Omental fat pad (tissue), 4 donors: ENCODE measurements around the gene CNKSR3. TPM values are rescaled to one million over a fixed set of nuclear protein-coding genes. Genes with fewer than 3 reads are reported as not detected.

Experiments
- ATAC-seq: fragments of 150-250 bp; one replicate; pipeline ENCODE4 v1.9.1; 2016; ENCODE audit warnings: mild to moderate bottlenecking, moderate library complexity; ENCODE audit not compliant: low FRiP score
- DNase-seq: peaks from one replicate; pipeline ENCODE4 v3.0.0-alpha.2; 2019; ENCODE audit warnings: low spot score
- CTCF ChIP-seq, 3 donors: fragments of 450-650 bp; IDR thresholded peaks; one replicate each; pipeline ENCODE4 v1.5.1; 2016 to 2017; ENCODE audit warnings: antibody characterized with exemption in 3 of 3, mild to moderate bottlenecking in 3 of 3, moderate library complexity in 2 of 3
- total RNA-seq, 4 donors: library from RNA; depleted of rRNA; stranded (reverse); fragments of >200 nt; gene quantifications; one replicate each; pipeline ENCODE4 v1.1.0, GENCODE V29; 2016

Gene CNKSR3
- total RNA-seq, 4 donors from 2014 or later = 3.9 to 13.8 (median 5.5) TPM

- ATAC-seq = no peak
- no peak for DNase-seq
- TF ChIP-seq CTCF (IDR thresholded peaks at IDR 0.05) = no peak
Observed at GRCh38 chr6:154435400-154435945, 75.0 kb downstream of the CNKSR3 start.

- ATAC-seq (no peak), DNase-seq (no peak)
- TF ChIP-seq CTCF (IDR thresholded peaks at IDR 0.05) = no peak
Observed at GRCh38 chr6:154434662-154435061, 75.8 kb downstream of the CNKSR3 start.

GRCh38 chr6:154433477-154434241 is 76.8 kb downstream of the CNKSR3 start:
- no peak for DNase-seq
- ATAC-seq = no peak
- TF ChIP-seq CTCF (IDR thresholded peaks at IDR 0.05) = no peak

DNA sequence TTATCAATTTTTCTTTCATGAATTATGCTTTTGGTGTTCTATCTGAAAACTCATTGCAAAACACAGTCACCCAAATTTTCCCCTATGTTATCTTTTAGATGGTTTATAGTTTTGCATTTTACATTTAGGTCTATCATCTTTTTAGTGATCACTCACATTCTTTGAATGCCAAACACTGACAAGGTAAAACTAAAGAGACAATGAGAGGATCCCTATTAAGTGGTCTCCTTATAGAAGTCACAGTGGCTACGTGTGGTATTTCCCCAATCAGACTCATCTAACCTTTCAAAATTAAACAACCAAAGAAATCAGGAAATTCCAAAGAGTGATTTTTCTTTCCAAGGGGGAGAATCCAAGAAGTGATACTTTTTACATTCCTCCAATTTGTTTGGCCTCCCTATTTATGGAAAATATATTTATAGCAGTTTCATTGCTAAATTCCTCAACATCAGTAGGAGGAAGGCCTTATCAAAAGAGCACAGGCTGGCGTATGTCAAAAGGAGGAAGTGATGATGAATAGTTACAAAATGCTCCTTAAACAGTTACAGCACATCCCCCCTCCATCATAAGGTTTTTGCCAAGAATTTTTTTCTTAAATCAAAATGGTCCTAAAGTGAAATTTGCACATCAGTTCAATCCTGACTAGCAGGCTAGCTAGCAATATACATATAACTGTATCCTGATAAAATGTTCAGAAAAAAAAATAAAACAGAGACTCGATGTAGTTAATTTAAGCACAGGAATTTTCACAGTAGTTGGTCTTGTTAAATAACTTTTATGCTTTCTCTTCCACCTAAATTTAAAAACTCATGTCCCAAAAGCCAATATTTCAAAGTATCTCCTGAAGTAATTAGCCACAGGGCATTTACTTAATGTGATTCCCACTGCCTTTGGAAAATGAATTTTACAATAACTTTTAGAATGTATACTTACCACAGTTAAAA is 77.7 kb downstream of the CNKSR3 start:
- DNase-seq = no peak
- ATAC-seq = no peak
- no peak for TF ChIP-seq CTCF (IDR thresholded peaks at IDR 0.05)

DNA sequence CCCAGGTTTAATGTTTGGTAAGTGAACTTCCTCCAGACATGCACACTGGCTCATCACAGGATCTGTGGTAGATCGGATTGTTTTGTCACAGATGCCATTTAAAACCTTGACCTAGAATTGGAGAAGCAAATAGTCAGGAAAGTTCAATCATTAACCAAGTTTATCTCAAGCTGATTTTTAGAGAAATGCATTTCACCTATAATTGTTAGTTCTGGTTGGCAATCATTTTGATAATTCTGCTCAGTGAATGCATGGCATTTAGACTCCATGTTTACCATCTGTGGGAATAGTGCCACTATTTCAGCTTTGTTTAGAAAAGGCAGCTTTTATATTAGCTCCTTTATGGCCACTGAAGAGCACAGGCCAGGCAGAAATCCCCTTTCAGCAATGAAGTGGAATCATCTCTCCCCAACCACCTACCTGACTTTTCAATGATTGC is 80.0 kb downstream of the CNKSR3 start:
- no peak for TF ChIP-seq CTCF (IDR thresholded peaks at IDR 0.05)
- ATAC-seq (no peak), DNase-seq (no peak)

DNA sequence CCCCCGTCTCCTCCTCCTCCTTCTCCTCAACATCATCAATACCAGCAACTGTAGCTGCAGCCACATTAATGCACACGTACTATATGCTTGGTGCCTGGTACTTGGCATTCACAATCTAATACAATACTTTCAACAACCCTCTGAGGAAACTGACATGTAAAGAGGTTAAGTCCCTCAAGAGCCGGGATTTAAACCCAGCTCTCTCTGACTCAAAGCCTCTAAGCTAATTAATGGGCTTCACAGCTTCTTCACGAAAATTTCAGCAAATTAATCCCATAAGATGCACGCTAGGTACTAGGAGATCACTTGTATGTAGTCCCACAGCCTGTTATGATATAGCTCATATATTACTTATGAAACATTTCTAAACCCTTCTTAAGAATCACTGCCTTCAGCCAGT is 80.8 kb downstream of the CNKSR3 start:
- ATAC-seq (no peak), DNase-seq (no peak)
- no peak for TF ChIP-seq CTCF (IDR thresholded peaks at IDR 0.05)
